ENCODE measurements around the gene CTNNB1. TPM values are rescaled to one million over a fixed set of nuclear protein-coding genes. Genes with fewer than 3 reads are reported as not detected.
A peak's percentile ranks its signal among the peaks of the same experiment; 100 is the strongest.
"Not testable (repeated sequence)": the region's sequence is repeated elsewhere in the genome, so short reads cannot be mapped to it uniquely, and the experiment has no call there.

CTNNB1 gene
- total RNA-seq, 1 donor from 2014 or later = 1,006 TPM

DNA sequence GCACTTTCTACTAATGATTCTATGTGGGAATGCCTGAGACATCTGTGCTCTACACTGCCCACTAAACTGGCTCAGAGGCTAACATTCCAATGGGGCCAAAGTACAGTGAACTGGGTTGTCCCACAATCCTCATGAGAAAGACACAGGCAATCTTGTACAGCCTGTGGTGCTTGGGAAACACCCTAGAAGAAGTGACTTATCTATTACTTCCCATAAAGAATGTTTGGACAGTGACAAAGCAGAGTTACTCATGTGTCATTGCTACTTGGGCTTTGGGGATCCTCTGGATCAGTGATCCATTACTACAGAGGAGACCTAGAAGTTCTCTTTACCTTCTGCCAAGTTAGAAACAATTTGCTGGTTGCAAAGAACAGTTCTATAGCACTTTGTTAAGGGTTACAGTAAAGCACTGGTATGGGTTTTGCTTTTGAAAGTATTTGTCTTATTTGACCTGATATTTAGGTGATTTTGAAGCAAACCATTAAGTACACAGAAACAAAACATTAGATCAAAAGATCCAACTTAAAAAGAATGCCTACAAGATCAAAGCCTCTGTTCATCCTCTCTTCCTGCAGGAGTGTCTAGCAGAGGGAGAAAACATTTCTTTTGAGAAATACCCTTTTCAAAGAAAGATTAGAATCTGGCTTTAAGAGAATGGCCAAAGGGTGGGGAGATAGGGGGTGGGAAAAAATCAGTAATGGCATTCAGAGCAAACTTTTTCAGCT, 75.8 kb downstream of the CTNNB1 start:
- DNase-seq (ENCODE audit: low read depth) (peak; percentile 62), FAIRE-seq (no peak)
- Histone ChIP-seq H3K36me3 (ENCODE audit: control insufficient read depth, insufficient read depth, low read length) (no peaks in the 10 kb centered on the region), H3K27me3 (ENCODE audit: control insufficient read depth, insufficient read depth, low read length) (no peaks in the 10 kb centered on the region), H3K4me3 (ENCODE audit: low read depth, low read length) (no peak overlapping the region)
- TF ChIP-seq, protein P1, sequence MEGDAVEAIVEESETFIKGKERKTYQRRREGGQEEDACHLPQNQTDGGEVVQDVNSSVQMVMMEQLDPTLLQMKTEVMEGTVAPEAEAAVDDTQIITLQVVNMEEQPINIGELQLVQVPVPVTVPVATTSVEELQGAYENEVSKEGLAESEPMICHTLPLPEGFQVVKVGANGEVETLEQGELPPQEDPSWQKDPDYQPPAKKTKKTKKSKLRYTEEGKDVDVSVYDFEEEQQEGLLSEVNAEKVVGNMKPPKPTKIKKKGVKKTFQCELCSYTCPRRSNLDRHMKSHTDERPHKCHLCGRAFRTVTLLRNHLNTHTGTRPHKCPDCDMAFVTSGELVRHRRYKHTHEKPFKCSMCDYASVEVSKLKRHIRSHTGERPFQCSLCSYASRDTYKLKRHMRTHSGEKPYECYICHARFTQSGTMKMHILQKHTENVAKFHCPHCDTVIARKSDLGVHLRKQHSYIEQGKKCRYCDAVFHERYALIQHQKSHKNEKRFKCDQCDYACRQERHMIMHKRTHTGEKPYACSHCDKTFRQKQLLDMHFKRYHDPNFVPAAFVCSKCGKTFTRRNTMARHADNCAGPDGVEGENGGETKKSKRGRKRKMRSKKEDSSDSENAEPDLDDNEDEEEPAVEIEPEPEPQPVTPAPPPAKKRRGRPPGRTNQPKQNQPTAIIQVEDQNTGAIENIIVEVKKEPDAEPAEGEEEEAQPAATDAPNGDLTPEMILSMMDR (IDR thresholded peaks at IDR 0.05; ENCODE audit: insufficient read depth, low read length, severe bottlenecking) = no peak

DNA sequence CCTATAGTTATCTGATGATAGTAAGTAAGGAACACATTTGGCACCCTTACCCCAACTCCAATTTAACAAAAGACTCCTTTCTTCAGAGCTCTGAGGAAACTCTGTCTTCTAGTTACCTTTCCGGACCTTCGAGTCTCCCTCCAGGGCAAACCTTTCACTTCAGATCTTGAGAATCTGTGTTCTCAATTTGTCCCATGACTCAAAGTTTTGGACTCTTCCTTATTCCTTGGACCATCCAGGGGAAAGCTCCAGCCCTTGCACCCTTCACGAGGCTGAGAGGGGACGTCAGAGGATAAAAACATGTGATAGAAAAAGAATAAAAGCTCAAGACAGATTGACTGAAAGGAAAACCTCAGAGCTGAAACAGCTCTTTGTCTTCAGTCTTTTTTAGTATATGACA, 76.9 kb downstream of the CTNNB1 start:
- TF ChIP-seq, protein P1 (IDR thresholded peaks at IDR 0.05; ENCODE audit: insufficient read depth, low read length, severe bottlenecking) = no peak
- no peak for FAIRE-seq
- H3K4me3 ChIP-seq (ENCODE audit: low read depth, low read length) = no peak overlapping the region
- no peak for DNase-seq (ENCODE audit: low read depth)
- no peaks in the 10 kb centered on the region for H3K27me3 ChIP-seq (ENCODE audit: control insufficient read depth, insufficient read depth, low read length)
- H3K36me3 ChIP-seq (ENCODE audit: control insufficient read depth, insufficient read depth, low read length) = no peaks in the 10 kb centered on the region

DNA sequence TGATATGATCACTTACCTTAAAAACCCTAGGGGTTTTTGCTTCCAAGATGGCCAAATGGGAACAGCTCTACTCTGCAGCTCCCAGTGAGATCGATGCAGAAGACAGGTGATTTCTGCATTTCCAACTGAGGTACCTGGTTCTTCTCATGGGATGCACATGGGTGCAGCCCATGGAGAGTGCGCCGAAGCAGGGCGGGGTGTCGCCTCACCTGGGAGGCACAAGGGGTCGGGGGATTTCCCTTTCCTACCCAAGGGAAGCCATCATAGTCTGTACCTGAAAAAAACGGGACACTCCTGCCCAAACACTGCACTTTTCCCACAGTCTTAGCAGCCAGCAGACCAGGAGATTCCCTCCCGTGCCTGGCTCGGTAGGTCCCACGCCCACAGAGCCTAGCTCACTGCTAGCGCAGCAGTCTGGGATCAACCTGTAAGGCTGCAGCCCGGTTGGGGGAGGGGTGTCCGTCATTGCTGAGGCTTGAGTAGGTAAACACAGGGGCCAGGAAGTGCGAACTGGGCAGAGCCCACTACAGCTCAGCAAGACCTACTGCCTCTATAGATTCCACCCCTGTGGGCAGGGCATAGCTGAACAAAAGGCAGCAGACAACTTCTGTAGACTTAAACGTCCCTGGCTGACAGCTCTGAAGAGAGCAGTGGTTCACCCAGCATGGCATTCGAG, 78.6 kb downstream of the CTNNB1 start:
- DNase-seq (ENCODE audit: low read depth) (no peak), FAIRE-seq (no peak)
- TF ChIP-seq, protein P1 (IDR thresholded peaks at IDR 0.05; ENCODE audit: insufficient read depth, low read length, severe bottlenecking) = no peak
- H3K27me3 ChIP-seq (ENCODE audit: control insufficient read depth, insufficient read depth, low read length) = no peaks in the 10 kb centered on the region
- H3K36me3 ChIP-seq (ENCODE audit: control insufficient read depth, insufficient read depth, low read length) = no peaks in the 10 kb centered on the region
- H3K4me3 ChIP-seq (ENCODE audit: low read depth, low read length) = no peak overlapping the region

DNA sequence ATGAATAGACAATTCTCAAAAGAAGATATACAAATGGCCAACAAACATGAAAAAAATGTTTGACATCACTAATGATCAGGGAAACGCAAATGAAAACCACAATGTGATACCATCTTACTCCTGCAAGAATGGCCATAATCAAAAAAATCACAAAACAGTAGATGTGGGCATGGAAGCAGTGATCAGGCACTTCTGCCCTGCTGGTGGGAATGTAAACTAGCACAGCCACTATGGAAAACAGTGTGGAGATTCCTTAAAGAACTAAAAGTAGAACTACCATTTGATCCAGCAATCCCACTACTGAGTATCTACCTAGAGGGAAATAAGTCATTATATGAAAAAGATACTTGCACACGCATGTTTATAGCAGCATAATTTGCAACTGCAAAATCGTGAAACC, 85.6 kb downstream of the CTNNB1 start:
- FAIRE-seq; H3K27me3 ChIP-seq (ENCODE audit: control insufficient read depth, insufficient read depth, low read length); H3K36me3 ChIP-seq (ENCODE audit: control insufficient read depth, insufficient read depth, low read length); H3K4me3 ChIP-seq (ENCODE audit: low read depth, low read length); DNase-seq (ENCODE audit: low read depth): not testable (repeated sequence)

DNA sequence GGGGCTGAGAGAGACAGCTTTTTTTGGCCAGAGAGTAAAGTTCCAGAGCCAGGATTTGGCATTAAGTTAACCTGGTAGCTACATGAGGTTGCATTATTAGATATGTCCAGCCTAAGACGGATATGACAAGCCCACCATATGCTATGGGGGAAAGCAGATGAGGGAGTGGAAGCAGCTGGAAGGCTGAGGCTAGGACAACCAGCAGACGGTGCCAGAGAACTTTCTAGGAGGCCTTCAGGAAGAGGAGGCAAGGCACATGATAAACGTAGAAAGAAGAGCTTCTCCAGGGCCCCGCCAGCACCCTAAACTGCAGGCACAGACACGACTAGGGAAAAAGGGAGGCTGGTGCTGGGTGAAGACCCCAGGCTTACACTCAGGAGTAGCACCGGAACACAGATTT, 87.0 kb downstream of the CTNNB1 start:
- no peaks in the 10 kb centered on the region for H3K36me3 ChIP-seq (ENCODE audit: control insufficient read depth, insufficient read depth, low read length)
- FAIRE-seq (no peak), DNase-seq (ENCODE audit: low read depth) (no peak)
- H3K27me3 ChIP-seq (ENCODE audit: control insufficient read depth, insufficient read depth, low read length) = no peaks in the 10 kb centered on the region
- no peak overlapping the region for H3K4me3 ChIP-seq (ENCODE audit: low read depth, low read length)
- TF ChIP-seq, protein P1 (IDR thresholded peaks at IDR 0.05; ENCODE audit: insufficient read depth, low read length, severe bottlenecking) = no peak

DNA sequence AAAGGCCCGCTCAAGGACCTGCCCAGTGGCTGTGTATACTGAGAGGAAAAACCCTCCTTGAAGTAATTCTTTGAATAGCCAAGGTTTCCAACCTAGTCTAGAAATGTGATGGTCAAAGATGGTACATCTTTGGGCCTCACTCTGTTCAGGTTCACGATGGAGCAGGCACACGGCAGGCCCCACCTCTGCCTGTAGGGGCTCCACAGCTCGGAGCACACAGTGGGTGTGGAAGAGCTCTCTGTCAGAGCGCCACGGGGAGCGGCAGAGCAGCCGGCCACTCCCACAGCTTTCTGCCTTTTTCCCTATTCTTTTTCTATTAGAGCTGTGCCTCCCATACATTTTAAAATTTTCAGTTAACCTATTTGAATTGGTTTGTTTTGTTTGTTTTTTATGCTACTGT, 89.5 kb downstream of the CTNNB1 start:
- FAIRE-seq = no peak

More for the DNA sequence above, 89.5 kb downstream of the CTNNB1 start:
- H3K36me3 ChIP-seq (ENCODE audit: control insufficient read depth, insufficient read depth, low read length) = no peaks in the 10 kb centered on the region
- H3K4me3 ChIP-seq (ENCODE audit: low read depth, low read length) = no peak overlapping the region
- no peak for DNase-seq (ENCODE audit: low read depth)
- H3K27me3 ChIP-seq (ENCODE audit: control insufficient read depth, insufficient read depth, low read length) = no peaks in the 10 kb centered on the region
- TF ChIP-seq, protein P1 (IDR thresholded peaks at IDR 0.05; ENCODE audit: insufficient read depth, low read length, severe bottlenecking) = no peak

Data from bronchial epithelial cell (primary cell).